Activated naive CD4-positive, alpha-beta T cell (primary cell): ENCODE results near the gene RANBP9.
A peak's percentile ranks its signal among the peaks of the same experiment; 100 is the strongest.

Source experiments
- DNase-seq, 4 experiments: peaks; one replicate each; lab custom pipeline; 2025; lab: John Stamatoyannopoulos, UW

Gene RANBP9

DNA sequence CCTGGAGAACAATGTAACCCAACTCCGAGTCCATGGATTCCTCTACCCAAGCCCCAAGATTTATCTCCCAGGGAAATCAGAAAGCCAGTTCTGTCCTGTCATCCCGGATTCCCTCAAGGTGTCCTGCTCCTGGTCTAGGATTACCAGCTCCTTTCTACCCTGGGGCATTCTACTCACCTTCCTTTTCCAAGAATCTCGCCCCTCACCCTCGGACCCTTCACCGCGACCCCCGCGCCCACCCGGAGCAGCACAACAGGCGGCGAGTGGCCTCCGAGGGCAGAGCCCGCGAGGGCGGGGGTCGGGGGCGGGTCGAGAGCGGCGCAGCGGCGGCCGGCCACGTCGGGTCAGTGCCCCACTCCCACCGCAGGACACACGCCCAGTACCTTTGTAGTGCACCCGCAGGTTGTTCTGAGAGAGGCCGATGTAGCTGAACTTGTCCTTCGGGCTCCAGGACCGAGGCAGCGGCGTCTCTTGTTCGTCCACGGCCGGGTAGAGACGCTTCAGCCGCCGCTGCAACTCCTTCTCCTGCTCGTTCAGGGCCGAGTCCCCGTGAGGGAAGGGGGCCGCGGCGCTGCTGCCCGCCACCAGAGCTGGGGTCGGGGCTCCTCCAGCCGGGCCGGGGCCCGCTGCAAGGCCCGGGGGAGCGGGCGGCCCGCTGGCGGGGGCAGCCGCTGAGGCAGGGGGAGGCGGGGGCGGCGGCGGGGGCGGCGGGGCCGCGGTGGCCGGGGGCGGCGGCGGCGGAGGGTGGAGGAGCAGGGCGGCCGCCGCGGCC is 897 bp downstream of the RANBP9 start:
- DNase-seq = no peak

- DNase-seq = no peak
Measured at GRCh38 chr6:13709689-13710551, 1.7 kb downstream of the RANBP9 start.

GRCh38 chr6:13708736-13709135 is 2.9 kb downstream of the RANBP9 start:
- DNase-seq = no peak

GRCh38 chr6:13703496-13703895 is 8.1 kb downstream of the RANBP9 start:
- no peak for DNase-seq

DNA sequence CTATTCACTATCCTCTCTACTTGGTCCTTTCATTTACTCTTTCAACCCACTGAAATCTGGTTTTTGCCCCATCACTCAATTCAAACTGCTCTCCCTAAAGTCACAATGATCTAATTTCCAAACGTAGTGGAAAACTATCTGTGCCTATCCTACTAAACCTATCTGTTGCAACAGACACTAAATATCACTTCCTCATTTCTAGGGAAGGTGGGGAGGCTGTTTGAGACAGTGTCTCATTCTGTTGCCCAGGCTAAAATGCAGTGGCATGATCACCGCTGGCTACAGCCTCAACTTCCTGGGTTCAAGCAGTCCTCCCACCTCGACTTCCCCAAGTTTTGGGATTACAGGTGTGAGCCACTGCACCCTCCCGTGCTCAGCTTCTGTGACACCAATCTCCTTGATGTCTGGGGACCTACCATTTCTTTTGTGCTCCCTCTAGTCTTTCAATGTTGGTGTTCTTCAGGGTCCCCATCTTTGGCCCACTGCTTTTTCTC is 8.8 kb downstream of the RANBP9 start:
- DNase-seq = no peak

GRCh38 chr6:13700232-13700631 is 11.4 kb downstream of the RANBP9 start:
- DNase-seq = no peak

DNA sequence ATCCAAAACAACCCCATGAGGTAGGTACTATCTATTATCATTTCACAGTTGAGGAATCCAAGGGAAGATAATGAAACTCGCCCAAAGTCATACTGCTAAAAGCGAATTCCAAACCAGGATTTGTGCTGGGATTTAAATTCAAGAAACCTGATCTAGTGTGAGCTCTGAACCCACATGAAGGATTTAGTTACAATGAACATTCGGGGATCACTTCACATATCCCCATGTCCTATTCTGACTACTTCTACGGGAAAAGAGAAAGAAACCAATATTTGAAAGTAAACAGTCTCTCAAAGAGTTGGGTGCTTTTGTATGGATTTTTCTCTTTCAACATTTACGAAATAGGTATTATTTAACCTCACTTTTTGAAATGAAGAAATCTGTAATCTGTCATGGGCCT is 12.9 kb downstream of the RANBP9 start:
- no peak for DNase-seq

- no peak for DNase-seq
Measured at GRCh38 chr6:13697857-13698256, 13.8 kb downstream of the RANBP9 start.

DNA sequence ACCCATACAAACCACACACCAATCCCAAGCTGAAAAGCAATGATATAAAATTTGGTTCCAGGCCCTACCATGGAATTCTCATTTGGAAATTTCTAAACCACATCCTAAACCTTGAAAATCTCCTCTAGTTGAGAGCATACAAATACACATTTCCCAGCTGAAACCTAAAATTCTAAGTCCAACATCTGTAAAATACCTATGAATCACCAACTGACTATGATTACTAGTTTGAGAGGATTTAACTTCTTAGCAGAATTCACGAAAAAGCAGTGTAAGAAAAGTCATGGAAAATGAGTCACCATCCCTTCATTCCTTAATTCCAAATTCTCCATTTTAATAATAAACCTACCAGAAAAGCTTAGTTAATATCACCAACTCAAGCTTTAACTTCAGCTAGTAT is 15.4 kb downstream of the RANBP9 start:
- no peak for DNase-seq

DNA sequence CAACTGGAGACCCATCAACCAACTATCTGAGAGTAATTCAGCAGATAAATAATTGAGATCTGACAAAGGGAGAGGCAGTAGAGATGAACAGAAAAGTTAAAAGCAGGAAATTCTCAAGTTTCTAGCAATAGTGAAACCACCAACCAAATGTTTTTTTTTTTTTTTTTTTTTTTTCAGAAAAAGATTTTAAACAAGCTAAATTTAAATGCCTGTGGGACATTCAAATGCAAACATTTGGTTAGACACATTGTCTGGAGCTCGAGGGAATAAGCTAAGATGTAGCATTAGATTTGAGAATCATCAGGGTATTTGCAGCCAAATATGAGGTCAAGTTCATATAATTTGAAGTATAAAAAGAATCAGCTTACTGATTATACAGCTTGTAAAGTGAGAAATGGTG is 16.4 kb downstream of the RANBP9 start:
- DNase-seq = no peak

GRCh38 chr6:13694562-13694961 is 17.1 kb downstream of the RANBP9 start:
- no peak for DNase-seq

- no peak for DNase-seq
Measured at GRCh38 chr6:13689511-13690256, 22.0 kb downstream of the RANBP9 start.

- DNase-seq = no peak
Measured at GRCh38 chr6:13688692-13689196, 22.9 kb downstream of the RANBP9 start.

GRCh38 chr6:13687917-13688351 is 23.7 kb downstream of the RANBP9 start:
- DNase-seq = peak in 1 of 4 experiments; percentile 2

DNA sequence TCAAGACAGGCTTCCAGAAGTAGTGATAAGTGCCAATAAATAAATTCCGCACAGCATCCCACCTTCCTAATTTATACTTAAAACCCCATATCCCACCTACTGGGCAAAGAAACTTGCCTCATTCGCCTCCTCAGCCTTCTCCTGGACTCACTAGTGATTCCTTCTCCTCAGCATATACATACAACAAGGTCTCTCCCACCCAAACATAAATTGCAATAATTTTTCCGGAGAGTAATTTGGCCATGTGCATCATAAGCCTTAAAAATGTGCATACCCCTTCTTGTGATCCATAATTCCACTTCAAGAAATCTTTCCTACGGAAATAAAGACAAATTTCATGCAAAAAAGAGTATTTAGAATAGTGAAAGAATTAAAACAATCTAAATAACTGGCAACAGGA is 26.8 kb downstream of the RANBP9 start:
- DNase-seq = no peak

DNA sequence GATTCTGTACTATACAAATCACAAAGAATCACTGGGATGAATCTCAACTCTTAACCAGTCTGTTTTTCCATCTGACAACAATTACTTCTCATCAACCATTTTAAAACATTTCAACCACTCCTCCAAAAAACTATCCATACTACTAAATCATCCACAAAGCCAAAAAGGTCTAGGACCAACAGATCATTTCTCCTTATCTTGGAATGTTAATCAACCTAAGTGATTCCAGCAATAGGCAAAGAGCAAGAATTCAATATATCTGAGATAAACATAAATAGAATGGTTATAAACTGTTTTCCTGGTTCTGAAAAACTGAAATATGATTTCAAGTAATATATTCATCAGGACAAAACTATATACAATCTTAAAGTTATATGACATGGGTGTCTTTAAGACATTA is 28.6 kb downstream of the RANBP9 start:
- no peak for DNase-seq

DNA sequence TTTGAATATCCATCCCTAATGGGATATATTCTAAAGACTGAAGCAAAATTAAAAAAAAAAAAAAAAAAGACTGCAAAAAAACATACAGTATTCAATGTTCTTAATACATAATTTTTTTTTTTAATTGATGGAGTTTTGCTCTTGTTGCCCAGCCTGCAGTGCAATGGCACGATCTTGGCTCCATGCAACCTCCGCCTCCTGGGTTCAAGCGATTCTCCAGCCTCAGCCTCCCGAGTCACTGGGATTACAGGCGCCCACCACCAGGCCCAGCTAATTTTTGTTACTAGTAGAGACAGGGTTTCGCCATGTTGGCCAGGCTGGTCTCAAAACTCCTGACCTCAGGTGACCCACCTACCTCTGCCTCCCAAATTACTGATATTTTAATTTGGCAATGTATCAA is 29.3 kb downstream of the RANBP9 start:
- DNase-seq = no peak

DNA sequence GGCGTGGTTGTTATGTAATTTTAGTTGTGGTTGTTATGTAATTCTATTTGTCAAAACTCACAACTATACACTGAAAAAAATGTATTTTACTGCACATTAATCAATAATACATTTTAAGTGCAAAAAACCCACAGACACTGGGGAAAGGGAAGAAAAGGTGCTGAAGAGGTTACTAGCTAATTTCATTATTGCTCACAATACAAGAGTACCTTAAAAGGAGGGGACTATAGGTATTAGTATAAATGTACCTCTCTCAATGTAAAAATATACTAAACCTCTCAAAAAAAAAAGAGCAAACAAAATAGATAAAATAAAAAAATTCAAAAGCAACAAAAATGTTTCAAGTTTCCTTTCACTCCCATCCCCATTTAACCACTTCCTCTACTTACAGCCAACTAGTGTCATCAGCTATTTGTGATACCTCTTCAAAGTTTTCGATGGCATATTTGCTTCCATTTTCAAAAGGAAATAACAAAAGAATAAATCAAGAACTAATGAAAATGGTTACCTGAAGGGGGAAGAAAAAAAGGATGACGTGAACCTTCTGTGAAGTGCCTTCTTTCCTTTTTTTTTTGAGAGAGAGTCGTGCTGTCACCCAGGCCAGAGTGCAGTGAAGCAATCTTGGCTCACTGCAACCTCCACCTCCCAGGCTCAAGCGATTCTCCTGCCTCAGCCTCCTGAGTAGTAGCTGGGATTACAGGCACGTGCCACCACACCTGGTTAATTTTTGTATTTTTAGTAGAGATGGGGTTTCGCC is 30.2 kb downstream of the RANBP9 start:
- DNase-seq = no peak

- DNase-seq = no peak
Measured at GRCh38 chr6:13680448-13680968, 31.1 kb downstream of the RANBP9 start.

- no peak for DNase-seq
Measured at GRCh38 chr6:13679996-13680395, 31.6 kb downstream of the RANBP9 start.
